Measurements from ENCODE around the gene ARRB1.

- TF ChIP-seq CTCF (IDR thresholded peaks at IDR 0.05) (no peak), ZFX (IDR thresholded peaks at IDR 0.05; ENCODE audit: borderline replicate concordance) (no peak)
These were observed 120.8 kb downstream of the ARRB1 start for GRCh38 chr11:75230621-75231020.

Data from 22Rv1 (cell line).